Uterus (tissue), 4 donors: ENCODE data around the gene GGT5. TPM values are rescaled to one million over a fixed set of nuclear protein-coding genes. Genes with fewer than 3 reads are reported as not detected.
"Not testable (repeated sequence)": the region's sequence is repeated elsewhere in the genome, so short reads cannot be mapped to it uniquely, and the experiment has no call there.

Experiments
- DNase-seq, 2 donors: peaks; one replicate each; pipeline ENCODE4 v3.0.0-alpha.2; 2019 to 2020
- H3K27ac ChIP-seq, 2 donors: fragments of 200-600 bp; sonication (generic); 1 replicate in 1 of 2; 2 replicates in 1 of 2; pipeline ENCODE4 v1.5.1; 2016 to 2018
- H3K27me3 ChIP-seq, 2 donors: fragments of 200-600 bp; sonication (generic); one replicate each; pipeline ENCODE4 v1.5.1; 2018 to 2019; ENCODE audit warnings: control low read depth in 1 of 2
- H3K36me3 ChIP-seq, 2 donors: fragments of 200-600 bp; sonication (generic); one replicate each; pipeline ENCODE4 v1.5.1; 2019; ENCODE audit warnings: control low read depth in 1 of 2
- H3K4me1 ChIP-seq, 2 donors: fragments of 200-600 bp; sonication (generic); one replicate each; pipeline ENCODE4 v1.5.1; 2018 to 2019; ENCODE audit warnings: control low read depth in 1 of 2
- H3K4me3 ChIP-seq, 2 donors: fragments of 200-600 bp; sonication (generic); 1 replicate in 1 of 2; 2 replicates in 1 of 2; pipeline ENCODE4 v1.5.1; 2018 to 2019; ENCODE audit warnings: mild to moderate bottlenecking in 1 of 2
- H3K9me3 ChIP-seq, 2 donors: fragments of 200-600 bp; sonication (generic); one replicate each; pipeline ENCODE4 v1.5.1; 2019; ENCODE audit warnings: control low read depth in 1 of 2
- CTCF ChIP-seq, 4 experiments: fragments of 200-600 bp in 2 of 4; fragments of 450-650 bp in 2 of 4; sonication (generic) in 2 of 4; IDR thresholded peaks; one replicate each; pipeline ENCODE4 v1.5.1; 2016 to 2019; ENCODE audit warnings: antibody characterized with exemption in 4 of 4, mild to moderate bottlenecking in 2 of 4, moderate library complexity in 1 of 4
- POLR2A ChIP-seq, 2 donors: fragments of 450-650 bp; IDR thresholded peaks; one replicate each; pipeline ENCODE4 v1.6.1; 2016; ENCODE audit warnings: antibody characterized with exemption in 2 of 2, mild to moderate bottlenecking in 1 of 2, moderate library complexity in 1 of 2
- intact Hi-C: fragments of 100-400 bp; cut with DNase I; formaldehyde crosslinking; loops from one replicate; pipeline ENCODE4 v1.15.1; 2023; ENCODE audit warnings: low total_unique reads
- total RNA-seq, 4 donors: library from RNA; depleted of rRNA in 3 of 4; stranded (reverse); fragments of >200 nt in 3 of 4; gene quantifications; one replicate each; pipeline versions ENCODE4 v1.1.0 to v1.2.4, GENCODE V29; 2014 to 2023
- donor health status: DM: yes; HTN: yes; CAD: no.

GGT5 gene
- total RNA-seq, 4 donors from 2014 or later = 4.1 to 95.9 (median 54.9) TPM

GRCh38 chr22:24259459-24259858 is 14.6 kb upstream of the GGT5 start:
- DNase-seq = peak; percentile 78
- H3K4me1 ChIP-seq, H3K4me3 ChIP-seq, H3K27me3 ChIP-seq, intact Hi-C loops, H3K9me3 ChIP-seq, H3K36me3 ChIP-seq: not testable (repeated sequence)
- peak overlapping the region in 1 of 2 donors; percentile 55 for H3K27ac ChIP-seq
- peak in 2 of 4 experiments; percentile 52 to 67 for TF ChIP-seq CTCF (IDR thresholded peaks at IDR 0.05)

- not testable (repeated sequence) for DNase-seq, H3K4me1 ChIP-seq
Measured at GRCh38 chr22:24256736-24257135, 11.9 kb upstream of the GGT5 start.

GRCh38 chr22:24256136-24256535 is 11.3 kb upstream of the GGT5 start:
- H3K4me1 ChIP-seq, H3K4me3 ChIP-seq, H3K9me3 ChIP-seq, H3K27ac ChIP-seq, intact Hi-C loops, H3K36me3 ChIP-seq, H3K27me3 ChIP-seq, DNase-seq: not testable (repeated sequence)

More at GRCh38 chr22:24256736-24257135, 11.9 kb upstream of the GGT5 start:
- H3K27ac ChIP-seq, H3K9me3 ChIP-seq, H3K27me3 ChIP-seq, H3K36me3 ChIP-seq, intact Hi-C loops, H3K4me3 ChIP-seq: not testable (repeated sequence)

- H3K4me3 ChIP-seq, intact Hi-C loops, H3K4me1 ChIP-seq, DNase-seq, H3K27me3 ChIP-seq, H3K36me3 ChIP-seq, H3K9me3 ChIP-seq, H3K27ac ChIP-seq: not testable (repeated sequence)
Measured at GRCh38 chr22:24253126-24253525, 8.2 kb upstream of the GGT5 start.

GRCh38 chr22:24251286-24251685 is 6.4 kb upstream of the GGT5 start:
- DNase-seq, H3K9me3 ChIP-seq, H3K27ac ChIP-seq, H3K36me3 ChIP-seq, intact Hi-C loops, H3K4me1 ChIP-seq, H3K4me3 ChIP-seq, H3K27me3 ChIP-seq: not testable (repeated sequence)

GRCh38 chr22:24249413-24249812 is 4.5 kb upstream of the GGT5 start:
- not testable (repeated sequence) for DNase-seq, H3K36me3 ChIP-seq, H3K27ac ChIP-seq, H3K27me3 ChIP-seq, H3K4me3 ChIP-seq, H3K9me3 ChIP-seq
- intact Hi-C loops = loop anchor here (5.0 kb wide), 1 partner anchor 62 kb away; no protein-coding TSS in a partner anchor
- H3K4me1 ChIP-seq = peaks cover 0 to 13% of the 10 kb centered on the region in 2 donors

DNA sequence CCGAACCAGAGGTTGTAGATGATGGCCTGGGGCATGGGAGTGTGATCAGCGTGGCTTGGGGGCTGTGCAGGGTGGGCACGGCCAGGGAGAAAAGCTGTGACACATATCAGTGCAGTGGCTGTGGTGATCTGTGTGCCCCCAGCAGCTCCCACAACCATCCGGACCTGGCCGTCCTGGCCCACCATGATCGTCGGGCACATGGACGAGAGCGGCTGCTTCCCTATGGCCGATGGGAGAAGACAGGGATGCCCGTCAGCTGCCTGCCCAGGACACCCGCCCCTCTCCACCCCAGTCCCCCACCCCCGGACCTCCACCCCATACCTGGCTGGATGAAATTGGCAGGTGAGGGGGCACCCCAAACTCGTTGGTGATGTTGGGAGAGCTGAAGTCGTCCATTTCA is 3.7 kb upstream of the GGT5 start:
- H3K27me3 ChIP-seq, H3K4me3 ChIP-seq, H3K27ac ChIP-seq, H3K36me3 ChIP-seq, H3K9me3 ChIP-seq, DNase-seq: not testable (repeated sequence)
- peaks cover 0 to 13% of the 10 kb centered on the region in 2 donors for H3K4me1 ChIP-seq
- intact Hi-C loops = loop anchor here (5.0 kb wide), 1 partner anchor 61 kb away; no protein-coding TSS in a partner anchor

DNA sequence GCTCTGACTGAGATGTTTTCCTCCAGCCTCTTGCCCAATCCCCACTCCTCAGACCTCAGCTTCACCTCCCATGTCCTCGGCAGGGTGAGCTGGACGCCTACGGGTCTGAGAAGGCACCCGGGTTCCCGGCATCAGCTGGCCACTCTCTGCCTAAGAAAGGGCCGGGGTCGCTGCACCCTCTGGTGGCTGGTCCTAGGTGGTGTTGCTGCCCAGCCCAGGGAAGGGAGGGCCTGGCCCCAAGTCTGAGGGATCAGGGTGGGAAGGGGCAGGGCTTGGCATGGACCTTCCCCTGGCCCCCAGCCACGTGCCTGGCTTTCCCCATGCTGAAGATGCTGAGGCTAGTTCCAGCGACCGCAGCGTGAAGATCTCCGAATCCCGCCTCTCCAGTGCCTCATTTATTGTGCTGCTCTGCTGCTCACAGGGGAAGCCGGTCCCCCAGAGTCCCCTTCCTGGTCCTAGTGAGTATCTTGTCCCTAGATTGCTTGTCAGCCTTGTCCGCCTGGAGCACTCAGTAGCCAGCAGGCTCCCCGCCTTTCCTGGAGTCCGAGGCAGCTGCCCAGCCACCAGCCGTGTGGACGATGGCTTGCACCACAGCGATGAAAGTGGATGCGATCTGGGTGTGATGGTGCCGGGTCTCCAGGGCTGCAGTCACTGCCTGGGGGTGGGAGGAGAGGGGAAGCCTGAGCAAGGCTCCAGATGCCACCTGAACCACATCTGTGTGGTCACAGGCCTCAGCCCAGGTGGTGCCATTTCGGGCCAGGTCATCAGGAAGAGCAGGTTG is 2.9 kb upstream of the GGT5 start:
- peak; percentile 82 to 99 (median 92) for TF ChIP-seq CTCF (IDR thresholded peaks at IDR 0.05)
- no peak for TF ChIP-seq POLR2A (IDR thresholded peaks at IDR 0.05)
- H3K9me3 ChIP-seq = no peaks in the 10 kb centered on the region
- no peaks in the 10 kb centered on the region for H3K27me3 ChIP-seq
- H3K36me3 ChIP-seq = no peaks in the 10 kb centered on the region
- H3K27ac ChIP-seq = peak overlapping the region; percentile 85 to 91
- no peak overlapping the region for H3K4me3 ChIP-seq
- H3K4me1 ChIP-seq = peaks cover 0 to 13% of the 10 kb centered on the region in 2 donors
- intact Hi-C loops = loop anchor here (5.0 kb wide), 1 partner anchor 60 kb away; no protein-coding TSS in a partner anchor
- DNase-seq = peak; percentile 96 to 97
